HL-60/S4 treated with phorbol 12-myristate 13-acetate at 8.2 ng/mL for 4 days and 3 days (cell line): ENCODE measurements around the gene MYOG.

Experiments used
- in situ Hi-C: fragments of 300-500 bp; cut with MboI; formaldehyde crosslinking; loops from 2 replicates; pipeline ENCODE4 v1.15.0; 2022; ENCODE audit warnings: low sequenced_read_pairs

The MYOG gene

DNA sequence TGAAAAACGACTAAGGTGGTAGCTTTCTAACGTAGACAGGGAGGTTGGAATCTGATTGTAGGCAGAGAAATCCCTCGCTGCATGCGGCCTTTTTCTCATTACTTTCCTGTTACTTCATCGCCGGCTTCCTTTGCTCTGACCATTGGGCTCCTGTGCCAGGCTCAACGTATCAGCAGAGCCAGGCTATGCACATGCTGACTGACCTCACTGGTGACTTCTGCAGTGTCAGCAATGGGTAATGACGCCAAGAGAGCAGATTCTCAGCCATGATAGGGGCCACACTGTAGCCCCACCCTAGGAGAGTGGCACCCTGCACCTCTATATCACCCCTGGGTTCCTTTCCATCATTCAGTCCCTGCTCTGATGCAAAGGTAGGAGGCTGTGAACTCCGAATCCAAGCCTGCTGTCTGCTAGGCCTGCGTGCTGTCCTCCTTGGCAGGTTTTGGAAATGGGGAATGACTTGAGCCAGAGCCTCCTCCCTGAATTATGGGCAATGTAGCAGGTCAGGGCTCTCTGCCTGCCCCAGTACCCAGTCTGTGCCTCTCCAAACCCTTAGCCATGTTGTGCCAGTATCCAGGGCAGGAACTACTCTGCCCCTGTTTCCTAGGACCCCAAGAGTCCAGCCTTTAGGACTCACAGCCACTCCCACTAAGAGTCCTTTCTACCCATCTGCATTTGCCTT, 48.2 kb downstream of the MYOG start:
- in situ Hi-C loops, result loop anchor here (10.0 to 25.0 kb wide), 4 partner anchors 87 to 450 kb away; partner anchors contain the start of genes ADORA1, OPTC and PRELP

DNA sequence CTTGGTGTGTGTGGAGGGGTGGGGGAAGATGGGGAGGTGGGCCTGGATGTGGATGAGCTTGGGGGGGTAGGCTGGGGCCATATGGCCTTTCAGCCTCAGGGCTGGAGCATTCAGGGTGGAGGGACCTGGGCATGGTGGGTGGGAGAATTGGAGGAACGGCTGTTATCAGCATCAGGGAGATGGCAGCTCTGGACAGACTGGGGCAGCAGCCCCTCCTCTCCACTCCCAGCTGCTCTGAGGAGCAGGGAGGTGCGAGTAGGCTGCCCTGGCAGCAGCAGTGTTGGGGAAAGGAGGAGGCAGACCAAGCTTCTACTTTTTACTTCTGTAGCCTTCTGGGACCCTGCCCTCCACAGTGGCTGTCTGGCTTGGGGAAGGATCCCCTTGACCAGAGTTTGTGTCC, 49.3 kb downstream of the MYOG start:
- in situ Hi-C loops, result loop anchor here (10.0 to 25.0 kb wide), 4 partner anchors 88 to 451 kb away; partner anchors contain the start of genes ADORA1, OPTC and PRELP

DNA sequence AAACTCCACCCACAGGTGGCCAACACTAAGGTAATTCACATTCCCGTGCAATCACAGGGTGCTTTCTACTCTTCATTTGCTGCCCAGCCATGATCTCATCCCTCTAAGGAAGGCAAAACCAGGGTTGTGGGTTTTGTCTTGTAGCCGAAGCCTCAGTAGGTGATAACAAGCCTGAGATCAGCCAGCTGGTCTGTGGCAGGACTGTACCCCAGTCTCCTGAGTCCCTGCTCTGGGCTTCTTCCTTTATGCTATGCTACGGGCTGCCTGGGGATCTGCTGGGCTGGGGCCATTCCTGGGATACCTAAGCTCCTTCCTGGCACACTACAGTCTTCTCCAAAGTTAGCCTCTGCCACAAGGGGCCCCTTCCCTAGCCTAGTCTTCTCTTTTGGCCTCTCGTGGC, 49.7 kb downstream of the MYOG start:
- in situ Hi-C loops, result loop anchor here (10.0 to 25.0 kb wide), 4 partner anchors 89 to 451 kb away; partner anchors contain the start of genes ADORA1, OPTC and PRELP

- in situ Hi-C loops, result loop anchor here (10.0 to 25.0 kb wide), 4 partner anchors 89 to 452 kb away; partner anchors contain the start of genes ADORA1, OPTC and PRELP
Observed at GRCh38 chr1:203035111-203036000, 50.5 kb downstream of the MYOG start.

DNA sequence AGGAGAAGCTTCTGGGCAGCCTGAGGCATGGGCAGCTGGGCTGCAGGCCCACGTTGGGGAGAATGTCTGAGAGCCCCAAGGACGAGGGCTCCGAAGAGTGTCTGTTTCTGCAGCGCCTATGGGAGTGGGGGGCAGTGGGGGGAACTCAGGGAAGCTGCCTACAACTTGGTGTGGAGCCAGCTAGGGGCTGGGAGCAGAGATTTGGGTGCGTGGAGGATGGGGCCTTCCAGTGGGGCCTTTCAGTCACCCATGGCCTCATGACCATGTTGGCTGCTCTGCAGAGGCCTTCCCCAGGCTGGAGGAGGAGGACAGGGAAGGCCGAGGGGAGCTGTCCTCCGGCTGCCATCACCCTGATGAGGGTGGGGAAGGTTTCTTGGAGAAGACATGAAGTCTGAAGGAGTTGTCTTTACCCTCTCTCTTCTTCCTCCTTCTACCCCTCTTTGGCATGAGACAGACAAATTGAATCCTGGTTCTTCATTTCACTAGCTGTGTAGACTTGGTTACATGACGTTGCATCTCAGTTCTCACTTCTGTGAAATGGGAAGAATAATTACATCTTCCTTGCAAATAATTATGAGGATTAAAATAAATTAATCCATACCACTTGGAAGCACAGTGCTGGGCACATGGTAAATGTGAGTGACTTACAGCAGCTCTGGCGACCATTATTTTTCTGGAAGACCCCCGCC, 51.2 kb downstream of the MYOG start:
- in situ Hi-C loops, result loop anchor here (10.0 to 25.0 kb wide), 4 partner anchors 90 to 453 kb away; partner anchors contain the start of genes ADORA1, OPTC and PRELP

DNA sequence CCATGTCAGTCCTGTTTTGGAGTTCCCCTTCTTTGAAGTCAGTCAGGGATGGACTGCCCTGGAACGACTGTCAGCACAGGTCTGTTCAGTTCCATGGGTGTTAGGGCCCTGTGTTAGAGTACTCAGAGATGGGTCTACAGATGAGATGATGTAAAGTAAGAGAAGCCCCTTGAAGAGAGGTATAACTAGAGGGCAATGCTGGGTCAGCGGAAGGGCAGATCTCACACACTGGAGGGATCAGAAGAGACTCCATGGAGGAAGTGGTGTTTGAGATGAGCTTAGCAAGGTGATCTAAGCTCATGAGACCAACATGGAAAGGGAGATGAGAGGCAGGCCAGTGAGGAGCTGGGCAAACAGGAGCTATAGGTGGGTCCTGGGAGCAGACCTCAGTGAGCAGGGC, 51.9 kb downstream of the MYOG start:
- in situ Hi-C loops, result loop anchor here (10.0 to 25.0 kb wide), 4 partner anchors 91 to 453 kb away; partner anchors contain the start of genes ADORA1, OPTC and PRELP

DNA sequence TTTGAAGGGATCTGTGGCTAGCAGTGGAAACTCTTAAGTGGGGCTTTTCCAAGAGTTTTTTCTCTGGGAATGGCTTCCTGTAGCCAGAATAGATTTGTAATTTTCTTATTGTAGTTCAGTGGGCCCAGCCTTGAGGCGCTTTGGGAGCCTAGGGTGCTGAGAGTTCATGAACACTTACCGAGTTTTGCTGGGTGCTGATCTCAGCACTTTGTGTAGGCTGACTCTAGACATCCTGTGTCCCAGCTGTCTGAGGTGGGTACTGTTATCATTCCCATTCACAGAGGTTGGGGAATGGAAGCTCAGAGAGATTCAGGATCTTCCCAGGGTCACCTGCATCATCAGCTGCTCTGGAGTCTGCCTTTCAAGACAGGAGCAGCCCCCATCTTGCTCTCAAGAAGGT, 52.5 kb downstream of the MYOG start:
- in situ Hi-C loops, result loop anchor here (10.0 to 25.0 kb wide), 4 partner anchors 92 to 454 kb away; partner anchors contain the start of genes ADORA1, OPTC and PRELP
